Measurements from ENCODE around the gene LITAF.

LITAF gene

DNA sequence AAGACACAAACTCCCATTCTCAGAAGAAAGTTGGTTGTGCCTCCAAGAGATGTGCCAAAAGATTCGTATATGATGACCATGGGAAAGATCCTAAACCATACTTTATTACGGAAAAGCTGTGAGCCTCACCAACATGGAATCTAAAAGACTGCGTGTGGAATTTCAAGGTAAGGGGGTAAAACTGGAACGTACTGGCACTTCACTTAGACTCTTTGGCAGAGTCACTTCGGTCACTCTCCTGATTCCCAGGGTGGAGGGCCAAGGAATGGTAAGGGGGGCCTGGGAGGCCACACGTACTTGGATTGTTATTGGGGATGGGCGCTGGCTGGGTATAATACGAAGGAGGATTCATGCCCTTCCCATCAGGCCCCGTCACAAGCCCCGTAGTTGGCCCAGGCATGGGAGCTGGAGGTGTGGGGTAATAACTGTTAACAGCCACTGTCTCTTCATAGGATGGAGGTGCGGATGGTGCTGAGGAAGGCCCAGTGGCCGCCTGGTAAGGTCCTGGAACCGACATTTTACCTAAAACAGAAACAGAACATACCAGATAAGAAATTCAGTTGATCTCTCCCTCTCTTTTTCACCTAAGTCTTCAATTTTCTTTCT, 30.4 kb downstream of the LITAF start:
- DNase-seq (ENCODE audit: extremely low read depth, low read depth) = no peak

DNA sequence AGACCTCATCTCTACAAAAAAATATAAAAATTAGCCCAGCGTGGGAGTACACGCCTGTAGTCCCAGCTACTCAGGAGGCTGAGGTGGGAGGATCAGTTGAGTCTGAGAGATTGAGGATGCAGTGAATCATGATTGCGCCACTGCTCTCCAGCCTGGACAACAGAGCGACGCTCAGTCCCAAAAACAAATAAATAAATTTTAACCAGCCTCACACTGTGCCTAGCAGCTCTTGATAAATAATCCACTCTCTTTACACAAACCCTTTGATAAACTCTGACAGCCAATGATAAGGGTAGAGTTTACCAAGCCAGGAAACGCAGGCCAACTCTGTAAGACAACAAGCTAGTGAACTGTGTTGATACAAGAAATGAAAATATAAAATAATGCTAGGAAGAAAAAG, 32.7 kb downstream of the LITAF start:
- TF ChIP-seq CTCF (IDR thresholded peaks at IDR 0.05; ENCODE audit: low read depth, low read length) = no peak
- DNase-seq (ENCODE audit: extremely low read depth, low read depth) = no peak

More for the DNA sequence above, 30.4 kb downstream of the LITAF start:
- no peak for TF ChIP-seq CTCF (IDR thresholded peaks at IDR 0.05; ENCODE audit: low read depth, low read length)

- no peak for DNase-seq (ENCODE audit: extremely low read depth, low read depth)
- TF ChIP-seq CTCF (IDR thresholded peaks at IDR 0.05; ENCODE audit: low read depth, low read length) = no peak
Measured at GRCh38 chr16:11553371-11553770, 33.3 kb downstream of the LITAF start.

GRCh38 chr16:11552440-11552839, 34.3 kb downstream of the LITAF start:
- TF ChIP-seq CTCF (IDR thresholded peaks at IDR 0.05; ENCODE audit: low read depth, low read length) = no peak
- DNase-seq (ENCODE audit: extremely low read depth, low read depth) = no peak

GRCh38 chr16:11551842-11552241, 34.9 kb downstream of the LITAF start:
- DNase-seq (ENCODE audit: extremely low read depth, low read depth) = no peak
- no peak for TF ChIP-seq CTCF (IDR thresholded peaks at IDR 0.05; ENCODE audit: low read depth, low read length)

- no peak for DNase-seq (ENCODE audit: extremely low read depth, low read depth)
- no peak for TF ChIP-seq CTCF (IDR thresholded peaks at IDR 0.05; ENCODE audit: low read depth, low read length)
Measured at GRCh38 chr16:11550791-11551498, 35.8 kb downstream of the LITAF start.

DNA sequence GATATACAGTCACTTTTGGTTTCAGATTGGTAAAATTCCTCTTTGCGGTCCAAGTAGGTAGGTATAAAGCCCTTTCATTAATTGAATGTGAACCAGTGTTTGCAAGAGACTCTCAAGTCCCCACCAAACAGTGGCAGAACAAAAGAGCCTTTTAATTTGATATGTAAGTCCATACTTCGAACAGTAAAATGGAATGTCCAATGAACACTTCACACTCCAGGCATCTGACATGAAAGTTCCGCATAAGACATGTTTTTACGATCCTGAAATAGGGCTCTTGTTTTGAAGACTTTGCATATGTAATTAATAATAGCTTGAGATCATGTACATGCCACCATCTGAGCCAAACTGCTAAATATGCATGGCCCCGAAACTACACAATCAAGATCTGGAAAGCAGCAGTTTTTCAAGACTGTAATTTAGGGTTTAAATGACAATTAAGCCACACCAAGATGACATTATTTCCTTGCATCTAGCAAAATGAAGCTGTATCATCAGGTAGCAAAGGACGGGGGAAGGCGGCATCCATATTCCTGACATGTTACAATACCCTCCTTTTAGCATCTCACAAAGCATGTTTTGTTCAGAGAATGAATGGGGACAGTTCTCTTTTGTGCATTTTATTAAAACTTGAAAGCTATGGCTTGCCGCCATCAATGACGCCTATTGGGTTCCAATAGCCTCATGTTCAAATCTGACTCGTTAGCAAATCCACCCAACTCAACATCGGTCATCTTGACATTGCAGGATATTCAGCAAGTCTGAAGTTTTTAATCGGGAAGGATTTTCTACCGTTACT, 39.4 kb downstream of the LITAF start:
- DNase-seq (ENCODE audit: extremely low read depth, low read depth) = no peak
- TF ChIP-seq CTCF (IDR thresholded peaks at IDR 0.05; ENCODE audit: low read depth, low read length) = no peak

All from AG09319 (cell line).